PC-3 (cell line): ENCODE data around the gene SEC23B. TPM values are rescaled to one million over a fixed set of nuclear protein-coding genes. Genes with fewer than 3 reads are reported as not detected.
"Not testable (repeated sequence)": the region's sequence is repeated elsewhere in the genome, so short reads cannot be mapped to it uniquely, and the experiment has no call there.

Experiments
- ATAC-seq: fragments of 200-7000 bp; cut with Tn5 transposase; 2 replicates; pipeline ENCODE4 v1.9.1; 2020; ENCODE audit warnings: mild to moderate bottlenecking, moderate library complexity
- BruUV-seq: library from RNA; stranded (reverse); fragments of 400-500 nt; replicated peaks from 2 replicates; lab custom pipeline; 2021; lab: Mats Ljungman, UMichigan
- CTCF ChIA-PET: fragments of 300-600 bp; sonication (Branson Sonifier 250); formaldehyde crosslinking; loops from one replicate; lab custom pipeline; 2022; ENCODE audit warnings: antibody characterized with exemption; lab: Charles Lee
- POLR2A ChIA-PET: fragments of 300-600 bp; sonication (Branson Sonifier 250); formaldehyde crosslinking; loops from one replicate; lab custom pipeline; 2022; ENCODE audit warnings: antibody characterized with exemption; ENCODE audit not compliant: unreplicated experiment; lab: Charles Lee
- DNase-seq: peaks from one replicate; pipeline ENCODE4 v3.0.0-alpha.2; 2015
- H2AFZ ChIP-seq: fragments of 300-600 bp; sonication (generic); 2 replicates; pipeline ENCODE4 v1.6.0; 2016; ENCODE audit warnings: antibody characterized with exemption, low read length
- H3F3A ChIP-seq: fragments of 300-600 bp; sonication (generic); one replicate; pipeline ENCODE4 v1.6.0; 2017; ENCODE audit warnings: antibody characterized with exemption, low read length, control low read depth, mild to moderate bottlenecking; ENCODE audit not compliant: unreplicated experiment
- H3K27ac ChIP-seq: fragments of 300-600 bp; sonication (generic); 2 replicates; pipeline ENCODE4 v1.5.1; 2016; ENCODE audit warnings: mild to moderate bottlenecking, low read length
- H3K27me3 ChIP-seq: fragments of 300-600 bp; sonication (generic); 2 replicates; pipeline ENCODE4 v1.6.1; 2016; ENCODE audit warnings: low read length, mixed read lengths
- H3K36me3 ChIP-seq: fragments of 300-600 bp; sonication (generic); 2 replicates; pipeline ENCODE4 v1.6.1; 2016; ENCODE audit warnings: low read depth, mixed run types, low read length, mixed read lengths
- H3K4me1 ChIP-seq: fragments of 300-600 bp; sonication (generic); 2 replicates; pipeline ENCODE4 v1.5.1; 2016; ENCODE audit warnings: low read length; ENCODE audit not compliant: insufficient read depth
- H3K4me2 ChIP-seq: fragments of 300-600 bp; sonication (generic); 2 replicates; pipeline ENCODE4 v1.6.0; 2016; ENCODE audit warnings: low read length
- H3K4me3 ChIP-seq: fragments of 300-600 bp; sonication (generic); 2 replicates; pipeline ENCODE4 v1.5.1; 2016; ENCODE audit warnings: mild to moderate bottlenecking, low read length, mixed read lengths
- H3K79me2 ChIP-seq: fragments of 300-600 bp; sonication (generic); 2 replicates; pipeline ENCODE4 v1.6.1; 2017; ENCODE audit warnings: low read length, mixed read lengths
- H3K9ac ChIP-seq: fragments of 300-600 bp; sonication (generic); 2 replicates; pipeline ENCODE4 v1.6.0; 2016; ENCODE audit warnings: mild to moderate bottlenecking, low read length
- H3K9me2 ChIP-seq: fragments of 300-600 bp; sonication (generic); replicated peaks from 2 replicates; pipeline ENCODE4 v1.6.1; 2016; ENCODE audit warnings: mixed run types, low read length, mixed read lengths
- H3K9me3 ChIP-seq: fragments of 300-600 bp; sonication (generic); 2 replicates; pipeline ENCODE4 v1.6.1; 2016; ENCODE audit warnings: low read length, mixed read lengths
- H4K20me1 ChIP-seq: fragments of 300-600 bp; sonication (generic); 2 replicates; pipeline ENCODE4 v1.6.1; 2016; ENCODE audit warnings: low read length, mixed read lengths
- EZH2 ChIP-seq: fragments of 300-600 bp; sonication (generic); IDR thresholded peaks from one replicate; pipeline ENCODE4 v1.6.1; 2017; ENCODE audit warnings: antibody characterized with exemption, mild to moderate bottlenecking, low read length; ENCODE audit not compliant: unreplicated experiment
- EZH2phosphoT487 ChIP-seq: fragments of 300-600 bp; sonication (generic); IDR thresholded peaks from 2 replicates; pipeline ENCODE4 v1.6.1; 2018; ENCODE audit warnings: mild to moderate bottlenecking, antibody characterized with exemption, low read length, borderline replicate concordance
- intact Hi-C: fragments of 100-400 bp; cut with micrococcal nuclease; formaldehyde crosslinking; loops from 2 replicates; pipeline ENCODE4 v1.9.0; 2023
- total RNA-seq: library from RNA; depleted of rRNA; stranded (reverse); fragments of >200 nt; gene quantifications from 2 replicates; pipeline ENCODE4 v1.2.3, GENCODE V29; 2014
- TF ChIP-seq, protein P1 (sequence below): fragments of 300-600 bp; sonication (generic); conservative IDR thresholded peaks from 2 replicates; pipeline ENCODE4 v1.5.1; 2017; ENCODE audit warnings: antibody characterized with exemption, low read depth, mild to moderate bottlenecking, low read length

The SEC23B gene
- total RNA-seq, 1 experiment from 2014 or later, result 89.5 TPM

DNA sequence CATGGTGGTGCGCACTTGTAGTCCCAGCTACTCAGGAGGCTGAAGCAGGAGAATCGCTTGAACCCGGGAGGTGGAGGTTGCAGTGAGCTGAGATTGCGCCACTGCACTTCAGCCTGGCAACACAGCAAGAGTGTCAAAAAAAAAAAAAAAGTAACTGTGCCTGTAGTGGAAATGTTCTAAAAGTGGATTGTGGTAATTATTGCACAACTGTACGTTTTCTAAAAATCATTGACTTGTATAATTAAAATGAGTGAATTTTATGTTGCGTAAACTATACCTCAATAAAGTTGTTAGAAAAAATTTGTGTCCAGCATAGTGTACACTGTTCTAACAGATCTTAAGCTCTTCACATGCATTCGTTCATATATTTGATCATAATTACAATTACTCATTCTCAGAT, 5.5 kb downstream of the SEC23B start:
- no peaks in the 10 kb centered on the region for H4K20me1 ChIP-seq
- H3K36me3 ChIP-seq, result peaks cover 37% of the 10 kb centered on the region; the same call in 1 of the 2 replicates
- no peaks in the 10 kb centered on the region for H3K9me2 ChIP-seq
- peaks cover 33% of the 10 kb centered on the region for H3K79me2 ChIP-seq
- POLR2A ChIA-PET, result no interaction called here
- DNase-seq (no peak), ATAC-seq (no peak)
- H3K27ac ChIP-seq, result no peak overlapping the region
- intact Hi-C loops, result no loop called here
- H3K9me3 ChIP-seq, result no peaks in the 10 kb centered on the region
- no peak overlapping the region for H2AFZ ChIP-seq
- TF ChIP-seq EZH2phosphoT487, result no peak
- TF ChIP-seq, protein P1, sequence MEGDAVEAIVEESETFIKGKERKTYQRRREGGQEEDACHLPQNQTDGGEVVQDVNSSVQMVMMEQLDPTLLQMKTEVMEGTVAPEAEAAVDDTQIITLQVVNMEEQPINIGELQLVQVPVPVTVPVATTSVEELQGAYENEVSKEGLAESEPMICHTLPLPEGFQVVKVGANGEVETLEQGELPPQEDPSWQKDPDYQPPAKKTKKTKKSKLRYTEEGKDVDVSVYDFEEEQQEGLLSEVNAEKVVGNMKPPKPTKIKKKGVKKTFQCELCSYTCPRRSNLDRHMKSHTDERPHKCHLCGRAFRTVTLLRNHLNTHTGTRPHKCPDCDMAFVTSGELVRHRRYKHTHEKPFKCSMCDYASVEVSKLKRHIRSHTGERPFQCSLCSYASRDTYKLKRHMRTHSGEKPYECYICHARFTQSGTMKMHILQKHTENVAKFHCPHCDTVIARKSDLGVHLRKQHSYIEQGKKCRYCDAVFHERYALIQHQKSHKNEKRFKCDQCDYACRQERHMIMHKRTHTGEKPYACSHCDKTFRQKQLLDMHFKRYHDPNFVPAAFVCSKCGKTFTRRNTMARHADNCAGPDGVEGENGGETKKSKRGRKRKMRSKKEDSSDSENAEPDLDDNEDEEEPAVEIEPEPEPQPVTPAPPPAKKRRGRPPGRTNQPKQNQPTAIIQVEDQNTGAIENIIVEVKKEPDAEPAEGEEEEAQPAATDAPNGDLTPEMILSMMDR, result no peak
- TF ChIP-seq EZH2, result no peak
- H3K4me1 ChIP-seq, result peaks cover 6% of the 10 kb centered on the region; the same call in 1 of the 2 replicates
- H3K9ac ChIP-seq, result no peak overlapping the region
- H3K4me3 ChIP-seq, result no peak overlapping the region
- H3F3A ChIP-seq, result no peaks in the 10 kb centered on the region
- H3K27me3 ChIP-seq, result no peaks in the 10 kb centered on the region
- no peak overlapping the region for H3K4me2 ChIP-seq
- CTCF ChIA-PET, result no interaction called here
- no TSS peak for BruUV-seq

- no peak for DNase-seq
- ATAC-seq, result no peak
- Histone ChIP-seq H3K27ac (no peak overlapping the region), H4K20me1 (no peaks in the 10 kb centered on the region), H3K4me3 (no peak overlapping the region), H3K9me3 (no peaks in the 10 kb centered on the region), H3K4me2 (no peak overlapping the region), H3K79me2 (peaks cover 23% of the 10 kb centered on the region), H2AFZ (no peak overlapping the region), H3K4me1 (peaks cover 2% of the 10 kb centered on the region; the same call in 1 of the 2 replicates), H3K9me2 (no peaks in the 10 kb centered on the region), H3F3A (no peaks in the 10 kb centered on the region), H3K36me3 (peaks cover 37% of the 10 kb centered on the region; the same call in 1 of the 2 replicates), H3K9ac (no peak overlapping the region), H3K27me3 (no peaks in the 10 kb centered on the region)
- POLR2A ChIA-PET, result no interaction called here
- no TSS peak for BruUV-seq
- intact Hi-C loops, result no loop called here
- CTCF ChIA-PET, result no interaction called here
- TF ChIP-seq EZH2phosphoT487, result no peak
- no peak for TF ChIP-seq EZH2
- TF ChIP-seq, protein P1, result no peak
Measured at GRCh38 chr20:18514127-18514526, 6.4 kb downstream of the SEC23B start.

GRCh38 chr20:18515973-18516372, 8.2 kb downstream of the SEC23B start:
- Histone ChIP-seq H3K4me2 (no peak overlapping the region), H3K9me3 (no peaks in the 10 kb centered on the region), H3K27ac (no peak overlapping the region), H3K4me1 (no peaks in the 10 kb centered on the region), H3K4me3 (no peak overlapping the region), H4K20me1 (no peaks in the 10 kb centered on the region), H3K27me3 (no peaks in the 10 kb centered on the region), H3K9me2 (no peaks in the 10 kb centered on the region), H3K9ac (no peak overlapping the region), H3K79me2 (peaks cover 7% of the 10 kb centered on the region), H3F3A (no peaks in the 10 kb centered on the region), H3K36me3 (peaks cover 28% of the 10 kb centered on the region; the same call in 1 of the 2 replicates), H2AFZ (no peak overlapping the region)
- TF ChIP-seq EZH2 (no peak), EZH2phosphoT487 (no peak)
- TF ChIP-seq, protein P1, result no peak
- intact Hi-C loops, result no loop called here
- ChIA-PET POLR2A (no interaction called here), CTCF (interaction anchor here (0.6 kb wide), 1 partner anchor 20 kb away, joined by 4 read pairs; no protein-coding TSS in a partner anchor)
- no TSS peak for BruUV-seq
- ATAC-seq (no peak), DNase-seq (no peak)

DNA sequence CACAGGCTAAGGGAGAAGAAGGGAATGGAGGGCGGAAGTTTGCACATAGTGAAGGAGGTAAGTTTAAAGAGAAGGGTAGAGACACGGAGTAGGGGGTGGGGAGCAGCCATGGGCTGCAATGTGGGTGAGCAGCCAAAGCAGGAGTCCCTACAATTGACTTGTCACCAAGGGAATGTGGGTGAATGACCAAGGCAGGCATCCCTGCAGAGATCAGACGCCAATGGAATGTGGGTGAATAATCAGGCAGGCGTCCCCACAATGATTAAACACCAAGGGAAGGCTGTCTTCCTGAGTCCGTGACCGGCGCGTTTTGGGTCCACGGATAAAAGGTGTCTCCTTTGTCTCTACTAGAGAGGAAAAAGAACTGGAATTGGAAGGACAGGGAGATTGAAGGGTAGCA, 14.3 kb downstream of the SEC23B start:
- H3K27me3 ChIP-seq, H4K20me1 ChIP-seq, POLR2A ChIA-PET, H3K9ac ChIP-seq, intact Hi-C loops, H3K79me2 ChIP-seq, H2AFZ ChIP-seq, H3F3A ChIP-seq, H3K27ac ChIP-seq, ATAC-seq, H3K4me3 ChIP-seq, BruUV-seq, H3K9me2 ChIP-seq, H3K4me2 ChIP-seq, H3K9me3 ChIP-seq, CTCF ChIA-PET, DNase-seq: not testable (repeated sequence)
- H3K4me1 ChIP-seq, result peaks cover 19% of the 10 kb centered on the region
- H3K36me3 ChIP-seq, result peaks cover 27% of the 10 kb centered on the region
